Fibroblast of villous mesenchyme (primary cell): ENCODE results near the gene MAN1C1. TPM values are rescaled to one million over a fixed set of nuclear protein-coding genes. Genes with fewer than 3 reads are reported as not detected.
"Not testable (repeated sequence)": the region's sequence is repeated elsewhere in the genome, so short reads cannot be mapped to it uniquely, and the experiment has no call there.

Experiments used
- DNase-seq: peaks from one replicate; pipeline ENCODE4 v3.0.0-alpha.2; 2010; ENCODE audit warnings: low read depth
- H3K4me3 ChIP-seq: 2 replicates; pipeline ENCODE4 v1.5.1; 2011; ENCODE audit warnings: low read depth, mild to moderate bottlenecking, low read length
- CTCF ChIP-seq: IDR thresholded peaks from 2 replicates; pipeline ENCODE4 v1.5.1; 2012; ENCODE audit warnings: low read depth, mild to moderate bottlenecking, low read length; ENCODE audit not compliant: insufficient read depth
- total RNA-seq: library from RNA; depleted of rRNA; stranded (reverse); fragments of >200 nt; gene quantifications from 2 replicates; pipeline ENCODE4 v1.2.3, GENCODE V29; 2012

Gene MAN1C1
- total RNA-seq, 1 donor: 5.2 TPM

DNA sequence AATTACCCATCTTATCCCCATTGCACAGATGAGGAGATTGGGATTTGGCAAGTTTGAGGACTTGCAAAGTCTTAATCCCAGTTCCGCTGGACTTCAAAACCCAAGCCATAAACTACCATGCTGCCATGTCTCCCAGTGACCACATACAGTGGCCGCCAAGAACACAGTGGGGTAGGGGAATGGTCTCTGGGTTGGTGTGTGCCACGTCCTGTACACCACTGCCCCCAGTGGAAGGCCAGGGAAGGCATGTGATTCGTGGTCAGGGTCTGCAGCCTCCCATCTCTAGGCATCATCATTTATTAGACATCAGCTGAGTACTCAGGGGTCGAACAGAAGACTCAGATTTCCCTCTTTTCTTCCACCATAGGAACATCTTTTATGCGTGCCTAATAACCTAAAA, 76.0 kb downstream of the MAN1C1 start:
- peak; percentile 54 for TF ChIP-seq CTCF
- H3K4me3 ChIP-seq: no peak overlapping the region
- no peak for DNase-seq

GRCh38 chr1:25694167-25695007, 77.8 kb downstream of the MAN1C1 start:
- no peak overlapping the region for H3K4me3 ChIP-seq
- peak; percentile 35 for TF ChIP-seq CTCF
- DNase-seq: peak; percentile 89

- H3K4me3 ChIP-seq: no peak overlapping the region
- peak; percentile 41 for TF ChIP-seq CTCF
- peak; percentile 100 for DNase-seq
Observed at GRCh38 chr1:25695090-25695770, 78.6 kb downstream of the MAN1C1 start.

GRCh38 chr1:25695771-25696311, 79.2 kb downstream of the MAN1C1 start:
- no peak overlapping the region for H3K4me3 ChIP-seq

DNA sequence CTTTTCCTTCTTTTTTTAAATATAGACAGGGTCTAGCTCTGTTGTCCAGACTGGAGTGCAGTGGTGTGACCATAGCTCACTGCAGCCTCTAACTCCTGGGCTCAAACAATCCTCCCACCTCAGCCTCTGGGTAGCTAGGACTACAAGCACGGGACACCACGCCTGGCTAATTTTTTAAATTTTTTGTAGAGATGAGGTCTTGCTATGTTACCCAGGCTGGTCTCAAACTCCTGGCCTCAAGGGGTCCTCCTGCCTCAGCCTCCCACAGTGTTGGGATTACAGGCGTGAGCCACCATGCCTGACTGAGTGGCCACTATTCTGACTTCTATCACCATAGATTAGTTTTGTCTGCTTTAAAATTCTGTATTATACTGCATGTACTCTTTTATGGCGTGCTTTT, 80.1 kb downstream of the MAN1C1 start:
- not testable (repeated sequence) for DNase-seq, H3K4me3 ChIP-seq

More at GRCh38 chr1:25695771-25696311, 79.2 kb downstream of the MAN1C1 start:
- no peak for TF ChIP-seq CTCF
- peak; percentile 91 for DNase-seq

DNA sequence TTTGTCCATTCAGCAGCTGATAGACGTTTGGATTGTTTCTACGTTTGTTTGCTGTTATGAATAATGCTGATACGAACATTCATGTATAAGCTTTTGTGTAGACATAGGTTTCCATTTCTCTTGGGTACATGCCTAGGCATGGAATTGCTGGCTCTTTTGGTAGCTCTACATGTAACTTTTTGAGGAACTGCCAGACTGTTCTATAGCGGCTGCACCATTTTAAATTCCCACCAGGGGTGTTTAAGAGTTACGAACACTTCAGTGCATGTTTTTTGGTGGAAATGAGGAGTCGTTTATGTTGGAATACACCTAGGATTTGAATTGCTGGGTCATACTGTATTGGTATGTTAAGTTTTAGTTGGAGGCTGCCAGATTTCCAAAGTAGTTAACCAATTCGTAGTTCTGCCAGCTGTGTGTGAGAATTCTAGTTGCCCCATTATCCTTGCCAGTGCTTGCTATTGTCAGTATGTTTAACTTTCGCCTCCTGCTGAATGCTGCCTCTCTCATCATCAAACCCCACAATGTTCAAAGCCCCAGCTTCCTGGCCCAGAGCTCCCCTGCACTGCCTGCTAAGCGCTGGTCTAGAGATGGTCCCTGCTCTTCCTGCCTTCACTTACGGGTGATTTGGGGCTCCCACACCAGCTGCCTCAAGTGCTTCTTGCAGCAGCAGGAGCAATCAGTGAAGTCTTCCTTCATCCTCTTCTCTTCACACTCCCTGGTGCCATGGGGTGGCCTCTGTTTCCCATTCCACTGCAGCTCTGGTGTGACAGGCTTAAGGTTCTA, 81.0 kb downstream of the MAN1C1 start:
- no peak overlapping the region for H3K4me3 ChIP-seq
- TF ChIP-seq CTCF: peak; percentile 3
- no peak for DNase-seq
